Lower lobe of right lung (tissue), 2 donors: Measurements from ENCODE around the gene COL26A1. TPM values are rescaled to one million over a fixed set of nuclear protein-coding genes. Genes with fewer than 3 reads are reported as not detected.

Experiments
- ATAC-seq, 2 donors: fragments of 200-7000 bp; cut with Tn5 transposase; one replicate each; pipeline ENCODE4 v1.9.1; 2020 to 2022; ENCODE audit warnings: mild to moderate bottlenecking in 2 of 2, moderate library complexity in 2 of 2
- DNase-seq: peaks from one replicate; pipeline ENCODE4 v3.0.0-alpha.2; 2020
- H3K27ac ChIP-seq: fragments of 200-600 bp; one replicate; pipeline ENCODE4 v1.8.0; 2022
- H3K27me3 ChIP-seq: fragments of 200-600 bp; one replicate; pipeline ENCODE4 v1.8.0; 2022; ENCODE audit warnings: low read depth
- H3K36me3 ChIP-seq: fragments of 200-600 bp; one replicate; pipeline ENCODE4 v1.8.0; 2022; ENCODE audit warnings: mild to moderate bottlenecking
- H3K4me1 ChIP-seq: fragments of 200-600 bp; one replicate; pipeline ENCODE4 v1.8.0; 2022
- H3K4me3 ChIP-seq: fragments of 200-600 bp; one replicate; pipeline ENCODE4 v1.8.0; 2022; ENCODE audit warnings: mild to moderate bottlenecking
- H3K9me3 ChIP-seq: fragments of 200-600 bp; one replicate; pipeline ENCODE4 v1.8.0; 2022
- CTCF ChIP-seq: fragments of 200-600 bp; IDR thresholded peaks from one replicate; pipeline ENCODE4 v1.8.0; 2022; ENCODE audit warnings: antibody characterized with exemption, mild to moderate bottlenecking
- intact Hi-C: fragments of 100-400 bp; cut with DNase I; formaldehyde crosslinking; loops from one replicate; pipeline ENCODE4 v1.11.0; 2022
- total RNA-seq: library from RNA; stranded (reverse); fragmentation: NEBNext Ultra II Directional; extraction: Animal tissue kit (Norgen Biotek cat#: 25700); gene quantifications from one replicate; pipeline ENCODE4 v1.2.1, GENCODE V29; 2021
- donor health status: DM: no; HTN: yes; CAD: no; lungs with severe emphysema.

The COL26A1 gene
- total RNA-seq, 1 donor from 2014 or later: 0.24 TPM

- Histone ChIP-seq H3K27ac (no peak overlapping the region), H3K36me3 (no peaks in the 10 kb centered on the region), H3K27me3 (no peaks in the 10 kb centered on the region), H3K4me3 (no peak overlapping the region), H3K9me3 (no peaks in the 10 kb centered on the region), H3K4me1 (no peaks in the 10 kb centered on the region)
- DNase-seq: no peak
- no peak for ATAC-seq
- intact Hi-C loops: no loop called here
- TF ChIP-seq CTCF: no peak
Observed at GRCh38 chr7:101581891-101582290, 219.2 kb downstream of the COL26A1 start.

- no peak for DNase-seq
Observed at GRCh38 chr7:101582971-101583370, 220.3 kb downstream of the COL26A1 start.

GRCh38 chr7:101586078-101586905 is 223.6 kb downstream of the COL26A1 start:
- intact Hi-C loops: no loop called here
- ATAC-seq (no peak), DNase-seq (no peak)
- no peak overlapping the region for H3K4me3 ChIP-seq
- H3K27me3 ChIP-seq: no peaks in the 10 kb centered on the region
- H3K9me3 ChIP-seq: no peaks in the 10 kb centered on the region
- no peak for TF ChIP-seq CTCF
- H3K27ac ChIP-seq: no peak overlapping the region
- no peaks in the 10 kb centered on the region for H3K4me1 ChIP-seq
- no peaks in the 10 kb centered on the region for H3K36me3 ChIP-seq

More at GRCh38 chr7:101582971-101583370, 220.3 kb downstream of the COL26A1 start:
- Histone ChIP-seq H3K27me3 (no peaks in the 10 kb centered on the region), H3K27ac (no peak overlapping the region), H3K36me3 (no peaks in the 10 kb centered on the region), H3K4me1 (no peaks in the 10 kb centered on the region), H3K9me3 (no peaks in the 10 kb centered on the region), H3K4me3 (no peak overlapping the region)
- no peak for TF ChIP-seq CTCF
- intact Hi-C loops: no loop called here
- ATAC-seq: no peak

- Histone ChIP-seq H3K36me3 (no peaks in the 10 kb centered on the region), H3K4me1 (no peaks in the 10 kb centered on the region), H3K4me3 (no peak overlapping the region), H3K27me3 (no peaks in the 10 kb centered on the region), H3K27ac (no peak overlapping the region), H3K9me3 (no peaks in the 10 kb centered on the region)
- no peak for ATAC-seq
- intact Hi-C loops: no loop called here
- DNase-seq: no peak
- TF ChIP-seq CTCF: no peak
Observed at GRCh38 chr7:101586906-101587677, 224.4 kb downstream of the COL26A1 start.

GRCh38 chr7:101588131-101588935 is 225.7 kb downstream of the COL26A1 start:
- no peaks in the 10 kb centered on the region for H3K36me3 ChIP-seq
- intact Hi-C loops: no loop called here
- DNase-seq: no peak
- H3K9me3 ChIP-seq: no peaks in the 10 kb centered on the region
- no peaks in the 10 kb centered on the region for H3K27me3 ChIP-seq
- H3K4me3 ChIP-seq: no peak overlapping the region
- TF ChIP-seq CTCF: no peak
- H3K27ac ChIP-seq: no peak overlapping the region
- no peaks in the 10 kb centered on the region for H3K4me1 ChIP-seq
- ATAC-seq: no peak
